ENCODE measurements around the gene RAD51B.

GRCh38 chr14:68404652-68405183 is 585.1 kb downstream of the RAD51B start:
- TF ChIP-seq, protein P1, sequence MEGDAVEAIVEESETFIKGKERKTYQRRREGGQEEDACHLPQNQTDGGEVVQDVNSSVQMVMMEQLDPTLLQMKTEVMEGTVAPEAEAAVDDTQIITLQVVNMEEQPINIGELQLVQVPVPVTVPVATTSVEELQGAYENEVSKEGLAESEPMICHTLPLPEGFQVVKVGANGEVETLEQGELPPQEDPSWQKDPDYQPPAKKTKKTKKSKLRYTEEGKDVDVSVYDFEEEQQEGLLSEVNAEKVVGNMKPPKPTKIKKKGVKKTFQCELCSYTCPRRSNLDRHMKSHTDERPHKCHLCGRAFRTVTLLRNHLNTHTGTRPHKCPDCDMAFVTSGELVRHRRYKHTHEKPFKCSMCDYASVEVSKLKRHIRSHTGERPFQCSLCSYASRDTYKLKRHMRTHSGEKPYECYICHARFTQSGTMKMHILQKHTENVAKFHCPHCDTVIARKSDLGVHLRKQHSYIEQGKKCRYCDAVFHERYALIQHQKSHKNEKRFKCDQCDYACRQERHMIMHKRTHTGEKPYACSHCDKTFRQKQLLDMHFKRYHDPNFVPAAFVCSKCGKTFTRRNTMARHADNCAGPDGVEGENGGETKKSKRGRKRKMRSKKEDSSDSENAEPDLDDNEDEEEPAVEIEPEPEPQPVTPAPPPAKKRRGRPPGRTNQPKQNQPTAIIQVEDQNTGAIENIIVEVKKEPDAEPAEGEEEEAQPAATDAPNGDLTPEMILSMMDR (IDR thresholded peaks at IDR 0.05), result no peak
- TF ChIP-seq POLR2A (IDR thresholded peaks at IDR 0.05), result no peak

Data from upper lobe of left lung (tissue), 4 donors.